Activated CD4-positive, alpha-beta T cell treated with anti-CD3 and anti-CD28 coated beads for 36 hours (primary cell): ENCODE results near the gene UBE2O. TPM values are rescaled to one million over a fixed set of nuclear protein-coding genes. Genes with fewer than 3 reads are reported as not detected.

Source experiments
- ATAC-seq: fragments of 200-7000 bp; cut with Tn5 transposase; one replicate; pipeline ENCODE4 v1.10.0; 2021; ENCODE audit warnings: mild to moderate bottlenecking, moderate library complexity
- CTCF ChIA-PET: fragments of 350-600 bp; sonication (Branson Sonifier 250); formaldehyde crosslinking; loops from one replicate; lab custom pipeline; 2021; ENCODE audit warnings: antibody characterized with exemption; lab: Charles Lee
- POLR2A ChIA-PET: fragments of 350-600 bp; sonication (Branson Sonifier 250); formaldehyde crosslinking; loops from one replicate; lab custom pipeline; 2021; ENCODE audit warnings: antibody characterized with exemption, inconsistent platforms; lab: Charles Lee
- DNase-seq: peaks from one replicate; pipeline ENCODE4 v3.0.0-alpha.2; 2020
- H3K27ac Mint-ChIP-seq: one replicate; pipeline ENCODE4 v1.8.0; 2021; ENCODE audit warnings: mixed read lengths
- H3K27me3 Mint-ChIP-seq: one replicate; pipeline ENCODE4 v1.8.0; 2021; ENCODE audit warnings: mixed read lengths
- H3K36me3 Mint-ChIP-seq: one replicate; pipeline ENCODE4 v1.8.0; 2021; ENCODE audit warnings: low read depth, mixed read lengths
- H3K4me1 Mint-ChIP-seq: one replicate; pipeline ENCODE4 v1.8.0; 2021; ENCODE audit warnings: mixed read lengths
- H3K4me3 Mint-ChIP-seq: one replicate; pipeline ENCODE4 v1.8.0; 2021; ENCODE audit warnings: mild to moderate bottlenecking, moderate library complexity, mixed read lengths
- H3K9me3 Mint-ChIP-seq: one replicate; pipeline ENCODE4 v1.8.0; 2021; ENCODE audit warnings: low read depth, mixed read lengths
- intact Hi-C, 2 experiments: fragments of 100-400 bp; cut with DNase I in 1 of 2; cut with micrococcal nuclease in 1 of 2; formaldehyde crosslinking; loops; one replicate each; pipeline versions ENCODE4 v1.14.2 to v1.15.1; 2022 to 2024; cut with DNase I, micrococcal nuclease
- total RNA-seq, 2 experiments: library from RNA; stranded (reverse); gene quantifications; one replicate each; pipeline ENCODE4 v1.2.3, GENCODE V29; 2021

The UBE2O gene
- total RNA-seq, 2 experiments from 2014 or later, result 28.1 to 30.7 TPM

- peak; percentile 75 for ATAC-seq
- ChIA-PET POLR2A (no interaction called here), CTCF (interaction anchor here (0.7 to 1.7 kb wide), 2 partner anchors 13 to 15 kb away, joined by 3 to 5 read pairs; no protein-coding TSS in a partner anchor)
- H3K4me1 Mint-ChIP-seq, result peaks cover 84% of the 10 kb centered on the region
- H3K36me3 Mint-ChIP-seq, result peaks cover 7% of the 10 kb centered on the region
- no peak overlapping the region for H3K4me3 Mint-ChIP-seq
- peak; percentile 37 for DNase-seq
- H3K27ac Mint-ChIP-seq, result peak overlapping the region; percentile 39
- intact Hi-C loops, result no loop called here
- no peaks in the 10 kb centered on the region for H3K9me3 Mint-ChIP-seq
- no peaks in the 10 kb centered on the region for H3K27me3 Mint-ChIP-seq
Observed at GRCh38 chr17:76446449-76447231, 6.3 kb downstream of the UBE2O start.

DNA sequence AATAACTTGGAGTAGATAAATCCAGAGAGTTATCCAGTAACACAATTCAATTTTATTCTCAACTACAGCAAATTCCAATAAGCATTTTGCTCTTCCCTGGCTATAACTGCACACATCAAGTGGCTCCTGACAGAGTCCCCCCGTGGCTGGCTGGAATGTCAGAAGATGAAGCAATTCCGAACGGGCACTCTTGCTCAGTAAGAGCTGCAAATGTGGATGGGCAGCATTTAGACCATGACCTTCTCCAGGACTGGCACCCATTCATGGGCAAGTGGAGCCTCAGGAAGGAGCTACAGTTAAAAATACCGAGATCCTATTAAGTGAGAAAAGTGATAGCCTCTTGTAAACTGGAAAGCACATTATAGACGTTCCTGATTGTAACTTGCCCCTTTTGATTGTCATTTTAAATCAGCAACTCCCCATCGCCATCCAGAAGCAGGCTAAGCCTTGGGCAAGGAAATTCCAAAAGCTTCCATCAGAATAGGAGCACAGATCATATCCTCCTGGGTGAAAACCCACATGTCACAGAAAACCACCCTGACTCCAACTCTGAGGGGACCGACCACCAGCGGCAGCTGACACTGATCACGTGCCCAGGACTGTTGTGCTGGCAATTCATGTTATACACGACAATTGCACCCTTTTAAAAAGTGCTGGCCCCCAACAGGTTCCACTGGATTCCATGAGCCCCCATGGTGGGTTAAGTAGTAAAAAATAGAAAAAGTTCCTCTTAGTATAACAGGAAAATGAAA, 7.1 kb downstream of the UBE2O start:
- Mint-ChIP-seq H3K4me1 (peaks cover 80% of the 10 kb centered on the region), H3K9me3 (no peaks in the 10 kb centered on the region), H3K36me3 (peaks cover 7% of the 10 kb centered on the region), H3K27ac (peak overlapping the region; percentile 12), H3K4me3 (no peak overlapping the region), H3K27me3 (no peaks in the 10 kb centered on the region)
- ATAC-seq (no peak), DNase-seq (no peak)
- intact Hi-C loops, result no loop called here
- CTCF ChIA-PET, result interaction anchor here (0.7 to 1.7 kb wide), 5 partner anchors 10 to 37 kb away, joined by 3 to 5 read pairs (median 5); no protein-coding TSS in a partner anchor
- POLR2A ChIA-PET, result no interaction called here

DNA sequence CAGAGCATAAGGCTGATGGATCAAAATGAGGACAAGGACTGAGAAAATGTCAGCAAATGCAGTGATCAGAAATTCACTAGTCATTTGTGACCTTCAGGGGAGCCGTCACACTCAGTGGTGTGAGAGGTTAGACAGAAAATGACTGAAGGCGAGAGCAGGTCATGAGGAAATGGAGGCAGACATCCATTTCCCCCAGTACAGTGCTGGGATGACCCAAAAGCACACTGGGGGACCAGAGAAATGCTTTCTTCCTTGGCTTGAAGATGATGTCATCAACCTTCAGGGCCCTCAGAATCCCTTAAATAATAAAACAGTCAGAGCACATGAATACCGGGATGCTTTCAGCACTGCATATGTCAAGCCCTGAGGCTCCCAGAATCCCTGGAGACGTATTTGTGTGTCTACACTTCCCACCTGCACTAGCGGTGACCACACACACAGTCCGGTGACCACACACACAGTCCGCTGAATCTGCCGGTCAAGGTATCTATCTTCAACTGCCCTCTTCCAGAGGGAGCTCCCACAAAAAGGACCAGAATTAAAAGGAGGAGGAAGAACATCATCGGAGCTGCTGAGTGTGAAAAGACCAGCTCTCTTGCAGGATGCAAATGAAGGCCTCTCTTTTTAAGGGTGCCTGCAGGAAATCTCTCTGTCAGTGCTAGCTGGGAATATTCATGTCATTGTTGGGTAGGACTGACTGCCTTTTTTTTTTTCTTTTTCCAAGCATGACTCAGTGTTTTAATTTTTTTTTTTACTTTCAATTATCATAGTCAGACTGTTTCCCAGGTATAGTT, 8.2 kb downstream of the UBE2O start:
- DNase-seq (no peak), ATAC-seq (no peak)
- Mint-ChIP-seq H3K27ac (peak overlapping the region; percentile 33), H3K4me1 (peaks cover 73% of the 10 kb centered on the region), H3K9me3 (no peaks in the 10 kb centered on the region), H3K27me3 (no peaks in the 10 kb centered on the region), H3K36me3 (peaks cover 7% of the 10 kb centered on the region), H3K4me3 (no peak overlapping the region)
- ChIA-PET POLR2A (interaction anchor here (0.6 kb wide), 2 partner anchors 24 to 110 kb away, joined by 4 to 5 read pairs; no protein-coding TSS in a partner anchor), CTCF (interaction anchor here (0.5 to 1.7 kb wide), 8 partner anchors 9 to 380 kb away, joined by 3 to 7 read pairs (median 4); no protein-coding TSS in a partner anchor)
- intact Hi-C loops, result no loop called here

GRCh38 chr17:76442341-76443338, 10.3 kb downstream of the UBE2O start:
- H3K4me3 Mint-ChIP-seq, result no peak overlapping the region
- POLR2A ChIA-PET, result interaction anchor here (0.7 kb wide), 1 partner anchor 921 kb away, joined by 6 read pairs; no protein-coding TSS in a partner anchor
- no peak overlapping the region for H3K27ac Mint-ChIP-seq
- DNase-seq (no peak), ATAC-seq (no peak)
- CTCF ChIA-PET, result interaction anchor here (0.7 to 1.2 kb wide), 3 partner anchors 14 to 515 kb away, joined by 3 to 4 read pairs (median 3); no protein-coding TSS in a partner anchor
- peaks cover 8% of the 10 kb centered on the region for H3K36me3 Mint-ChIP-seq
- H3K9me3 Mint-ChIP-seq, result no peaks in the 10 kb centered on the region
- no peaks in the 10 kb centered on the region for H3K27me3 Mint-ChIP-seq
- H3K4me1 Mint-ChIP-seq, result peaks cover 57% of the 10 kb centered on the region
- intact Hi-C loops, result no loop called here

DNA sequence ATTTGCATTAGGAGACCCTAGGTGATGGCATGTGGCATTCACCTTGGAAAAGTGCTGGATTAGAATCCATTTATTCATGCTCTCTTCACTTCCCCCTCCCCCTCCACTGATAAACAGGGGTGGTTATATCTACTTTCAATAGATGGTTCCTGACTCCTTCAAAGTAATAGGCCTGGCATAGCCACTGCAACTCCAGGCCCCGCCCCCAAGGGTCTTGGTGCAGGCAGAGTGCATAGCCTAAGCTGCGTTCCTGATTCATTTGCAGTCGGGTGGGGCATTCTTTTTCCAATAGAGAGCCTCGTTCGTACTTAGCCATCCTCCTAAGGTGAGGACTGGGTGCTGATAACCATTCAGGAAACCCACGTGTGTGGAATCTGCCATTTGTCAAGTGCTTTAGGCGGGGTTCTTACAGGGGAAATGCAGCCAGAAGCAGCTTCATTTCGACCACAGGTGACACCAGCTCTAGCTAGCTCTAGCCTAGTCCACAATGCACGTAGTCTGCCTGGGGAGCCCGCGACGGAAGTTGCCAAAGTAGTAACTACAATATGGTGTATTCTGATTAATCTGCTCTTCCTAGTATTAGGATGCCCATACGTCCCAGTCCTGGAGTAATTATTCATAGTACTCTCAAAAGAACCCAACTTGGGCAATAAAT, 11.1 kb downstream of the UBE2O start:
- H3K4me1 Mint-ChIP-seq, result peaks cover 49% of the 10 kb centered on the region
- no peak for ATAC-seq
- POLR2A ChIA-PET, result no interaction called here
- DNase-seq, result no peak
- H3K27ac Mint-ChIP-seq, result no peak overlapping the region
- no peaks in the 10 kb centered on the region for H3K9me3 Mint-ChIP-seq
- intact Hi-C loops, result no loop called here
- peaks cover 8% of the 10 kb centered on the region for H3K36me3 Mint-ChIP-seq
- CTCF ChIA-PET, result interaction anchor here (0.7 kb wide), 1 partner anchor 44 kb away, joined by 3 read pairs; no protein-coding TSS in a partner anchor
- H3K4me3 Mint-ChIP-seq, result no peak overlapping the region
- no peaks in the 10 kb centered on the region for H3K27me3 Mint-ChIP-seq

DNA sequence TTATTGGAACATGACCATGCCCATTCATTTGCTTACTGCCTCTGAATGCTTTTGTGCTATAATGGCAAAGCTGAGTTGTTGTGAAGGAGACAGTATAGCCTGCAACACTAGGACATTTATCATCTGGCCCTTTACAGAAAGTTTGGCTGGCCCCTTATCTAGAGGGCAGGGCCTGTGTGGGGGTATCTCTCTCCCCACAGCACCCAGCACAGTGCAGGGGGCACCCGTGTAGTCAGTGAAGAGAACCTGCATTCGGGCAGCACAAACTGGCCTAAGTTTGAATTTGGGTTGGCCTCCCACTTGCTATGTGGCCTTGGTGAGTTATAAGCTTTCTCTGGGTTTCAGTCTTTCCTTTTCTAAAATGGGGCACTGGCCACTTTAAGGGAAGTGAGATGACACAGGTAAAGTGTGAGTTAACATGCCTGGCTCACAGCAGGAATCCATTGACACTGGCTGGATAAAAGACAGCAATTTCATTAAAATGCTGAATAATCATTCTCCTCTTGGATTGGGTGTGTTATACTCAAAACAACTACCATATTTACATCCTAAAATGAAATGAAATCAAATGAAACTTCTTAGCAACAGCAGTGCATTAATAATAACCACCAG, 12.1 kb downstream of the UBE2O start:
- H3K9me3 Mint-ChIP-seq, result no peaks in the 10 kb centered on the region
- no peak for DNase-seq
- no peak for ATAC-seq
- intact Hi-C loops, result no loop called here
- no peak overlapping the region for H3K4me3 Mint-ChIP-seq
- peaks cover 8% of the 10 kb centered on the region for H3K36me3 Mint-ChIP-seq
- no peak overlapping the region for H3K27ac Mint-ChIP-seq
- H3K27me3 Mint-ChIP-seq, result no peaks in the 10 kb centered on the region
- peaks cover 39% of the 10 kb centered on the region for H3K4me1 Mint-ChIP-seq
- ChIA-PET POLR2A (no interaction called here), CTCF (interaction anchor here (0.6 kb wide), 1 partner anchor 1685 kb away, joined by 3 read pairs; no protein-coding TSS in a partner anchor)

- H3K9me3 Mint-ChIP-seq, result no peaks in the 10 kb centered on the region
- CTCF ChIA-PET, result interaction anchor here (0.7 kb wide), 2 partner anchors 548 to 574 kb away, joined by 3 read pairs; no protein-coding TSS in a partner anchor
- no peak overlapping the region for H3K4me3 Mint-ChIP-seq
- intact Hi-C loops, result no loop called here
- no peaks in the 10 kb centered on the region for H3K27me3 Mint-ChIP-seq
- ATAC-seq, result no peak
- peak overlapping the region; percentile 40 for H3K27ac Mint-ChIP-seq
- POLR2A ChIA-PET, result no interaction called here
- H3K4me1 Mint-ChIP-seq, result peaks cover 25% of the 10 kb centered on the region
- H3K36me3 Mint-ChIP-seq, result peaks cover 3% of the 10 kb centered on the region
- DNase-seq, result no peak
Observed at GRCh38 chr17:76439314-76439928, 13.5 kb downstream of the UBE2O start.

- ATAC-seq (no peak), DNase-seq (no peak)
- intact Hi-C loops, result no loop called here
- POLR2A ChIA-PET, result no interaction called here
- Mint-ChIP-seq H3K4me1 (peaks cover 21% of the 10 kb centered on the region), H3K36me3 (peaks cover 3% of the 10 kb centered on the region), H3K27ac (no peak overlapping the region), H3K27me3 (no peaks in the 10 kb centered on the region), H3K9me3 (no peaks in the 10 kb centered on the region), H3K4me3 (no peak overlapping the region)
- CTCF ChIA-PET, result no interaction called here
Observed at GRCh38 chr17:76438906-76439305, 14.0 kb downstream of the UBE2O start.
